ENCODE data around the gene AS3MT. TPM values are rescaled to one million over a fixed set of nuclear protein-coding genes. Genes with fewer than 3 reads are reported as not detected.

Gene AS3MT
- total and polyA plus RNA-seq, 2 of the 8 experiments (the other 6 are each of a cell fraction or from before 2014, with no cell fraction given): 5.8 to 10.3 TPM

- H2BK12ac ChIP-seq (ENCODE audit: low read depth, low read length): no peak overlapping the region
- H2AK5ac ChIP-seq (ENCODE audit: low read depth, low read length): no peak overlapping the region
- CTCF ChIA-PET (ENCODE audit: partially characterized antibody): no interaction called here
- no peak overlapping the region for H4K5ac ChIP-seq (ENCODE audit: insufficient read length, low read depth, low read length)
- no peak overlapping the region for H2BK5ac ChIP-seq (ENCODE audit: low read depth, low read length)
- peaks cover 0 to 1% of the 10 kb centered on the region in 2 experiments for H4K20me1 ChIP-seq (replicated peaks in 1 of 2; ENCODE audit: control insufficient read depth in 1 of 2, insufficient read depth in 2 of 2, low read length in 2 of 2)
- H3K18ac ChIP-seq (ENCODE audit: extremely low read depth, low read length): no peak overlapping the region
- no peaks in the 10 kb centered on the region for H3K27me3 ChIP-seq (replicated peaks in 1 of 4; ENCODE audit: control insufficient read depth in 3 of 4, extremely low read depth in 1 of 4, insufficient read depth in 3 of 4, low read length in 3 of 4)
- no peak overlapping the region for H2BK120ac ChIP-seq (replicated peaks; ENCODE audit: low read depth, low read length)
- no peak for DNase-seq (ENCODE audit: low read depth in 1 of 2, low spot score in 2 of 2)
- no peaks in the 10 kb centered on the region for H3K79me2 ChIP-seq (ENCODE audit: control insufficient read depth in 1 of 2, insufficient read depth in 2 of 2, low read length in 2 of 2)
- no peak overlapping the region for H4K8ac ChIP-seq (ENCODE audit: extremely low read depth, insufficient read depth, low read length)
- H3K79me1 ChIP-seq (ENCODE audit: low read depth, low read length): no peaks in the 10 kb centered on the region
- WGBS, 2 experiments (ENCODE audit: extremely low coverage in 1 of 2, insufficient coverage in 1 of 2, insufficient read length in 1 of 2, insufficient replicate concordance in 2 of 2, low coverage in 1 of 2, low lambda C conversion rate in 2 of 2, missing lambda C conversion rate in 1 of 2): 95% methylated on average over 4 of the region's 4 CpGs; no CpG with 5 or more reads in 1 of the 2 experiments
- peaks cover 3 to 11% (median 5%) of the 10 kb centered on the region in 4 experiments; a peak in 5 of 8 replicates for H3K36me3 ChIP-seq (ENCODE audit: control insufficient read depth in 2 of 4, insufficient read depth in 4 of 4, low read length in 3 of 4)
- H3K4me2 ChIP-seq (ENCODE audit: insufficient read depth in 1 of 2, low read depth in 2 of 2, low read length in 2 of 2): no peak overlapping the region
- no peak overlapping the region for H3K4ac ChIP-seq (replicated peaks; ENCODE audit: insufficient read length, low read depth, low read length)
- H3K27ac ChIP-seq (ENCODE audit: low read depth, low read length): no peak overlapping the region
- no peak for FAIRE-seq
- H3K23ac ChIP-seq (ENCODE audit: insufficient read length): no peak overlapping the region
- POLR2A ChIA-PET (ENCODE audit: partially characterized antibody): interaction anchor here (1.3 kb wide), 1 partner anchor 13 kb away, joined by 3 read pairs; no protein-coding TSS in a partner anchor
- no peaks in the 10 kb centered on the region for H3K23me2 ChIP-seq (ENCODE audit: low read depth, low read length)
- H2BK15ac ChIP-seq (ENCODE audit: low read length): no peak overlapping the region
- no peak overlapping the region for H3K56ac ChIP-seq (replicated peaks; ENCODE audit: insufficient read length, low read depth, low read length)
- no peak overlapping the region for H3K14ac ChIP-seq (ENCODE audit: insufficient read length)
- TF ChIP-seq RFX5 (IDR thresholded peaks at IDR 0.05; ENCODE audit: borderline replicate concordance, low read depth, low read length): no peak
- no peak for TF ChIP-seq SP4 (IDR thresholded peaks at IDR 0.05; ENCODE audit: low read length)
- TF ChIP-seq KDM5A (IDR thresholded peaks at IDR 0.05; ENCODE audit: low read length): no peak
- TF ChIP-seq TCF12 (IDR thresholded peaks at IDR 0.05; ENCODE audit: low read depth, low read length): no peak
- TF ChIP-seq RAD21 (IDR thresholded peaks at IDR 0.05 in 1 of 2, conservative IDR thresholded peaks at IDR 0.05 in 1 of 2; ENCODE audit: low read depth in 2 of 2, low read length in 2 of 2): no peak
- TF ChIP-seq RBBP5 (IDR thresholded peaks at IDR 0.05; ENCODE audit: borderline replicate concordance, low read depth, low read length): no peak
- TF ChIP-seq HDAC6 (IDR thresholded peaks at IDR 0.05; ENCODE audit: low read depth, low read length): no peak
- TF ChIP-seq PHF8 (conservative IDR thresholded peaks at IDR 0.05; ENCODE audit: low read depth, low read length): no peak
- no peak for TF ChIP-seq TAF1 (IDR thresholded peaks at IDR 0.05; ENCODE audit: low read depth, low read length)
- H3K4me3 ChIP-seq (ENCODE audit: extremely low read depth in 1 of 4, insufficient read depth in 2 of 4, low read depth in 3 of 4, low read length in 4 of 4): no peak overlapping the region
- H3K9ac ChIP-seq (replicated peaks in 1 of 4; ENCODE audit: extremely low read depth in 1 of 4, low read depth in 3 of 4, low read length in 3 of 4): no peak overlapping the region
- H3K9me3 ChIP-seq (ENCODE audit: insufficient read depth in 2 of 2, low read depth in 1 of 2, low read length in 1 of 2): no peaks in the 10 kb centered on the region
- no peak overlapping the region for H2BK20ac ChIP-seq (ENCODE audit: low read length)
- no peak overlapping the region for H4K91ac ChIP-seq (replicated peaks; ENCODE audit: insufficient read length, low read length)
- H2AFZ ChIP-seq (ENCODE audit: low read length): no peak overlapping the region
- H3K4me1 ChIP-seq (replicated peaks in 1 of 4; ENCODE audit: control insufficient read depth in 3 of 4, insufficient read depth in 4 of 4, low read length in 3 of 4): no peaks in the 10 kb centered on the region
Observed at GRCh38 chr10:102878629-102879028, 9.4 kb downstream of the AS3MT start.

Data from H1 (cell line).